OCI-LY3 (cell line): ENCODE measurements around the gene PMVK.

Source experiments
- H2AFZ ChIP-seq: fragments of 200-600, 300-600 bp; shearing (Covaris generic); 2 replicates; pipeline ENCODE4 v1.6.0; 2014; ENCODE audit warnings: antibody characterized with exemption, low read depth, low read length
- H3K27ac ChIP-seq: fragments of 200-600, 300-600 bp; sonication (generic); 2 replicates; pipeline ENCODE4 v1.5.1; 2014; ENCODE audit warnings: mild to moderate bottlenecking, low read length, moderate library complexity, mixed read lengths
- H3K27me3 ChIP-seq: fragments of 200-600, 300-600 bp; sonication (generic); 2 replicates; pipeline ENCODE4 v1.6.1; 2014; ENCODE audit warnings: low read depth, low read length, mixed read lengths
- H3K36me3 ChIP-seq: fragments of 200-600, 300-600 bp; sonication (generic); replicated peaks from 2 replicates; pipeline ENCODE3; 2014; ENCODE audit warnings: low read depth, low read length, mixed read lengths
- H3K4me1 ChIP-seq: fragments of 300-600, 200-600 bp; sonication (generic); 2 replicates; pipeline ENCODE4 v1.6.1; 2014; ENCODE audit warnings: low read length, mixed read lengths
- H3K4me2 ChIP-seq: fragments of 200-600, 300-600 bp; sonication (generic); 2 replicates; pipeline ENCODE4 v1.6.1; 2014; ENCODE audit warnings: low read length, mixed read lengths
- H3K4me3 ChIP-seq: fragments of 300-600, 200-600 bp; sonication (generic); 2 replicates; pipeline ENCODE4 v1.5.1; 2014; ENCODE audit warnings: antibody characterized with exemption, mild to moderate bottlenecking, low read length, moderate library complexity
- H3K79me2 ChIP-seq: fragments of 300-600, 200-600 bp; shearing (Covaris generic); 2 replicates; pipeline ENCODE4 v1.6.1; 2014; ENCODE audit warnings: mild to moderate bottlenecking, low read length, mixed read lengths
- H3K9ac ChIP-seq: fragments of 300-600, 200-600 bp; shearing (Covaris generic); 2 replicates; pipeline ENCODE4 v1.6.0; 2014; ENCODE audit warnings: mild to moderate bottlenecking, low read length, moderate library complexity
- H3K9me3 ChIP-seq: fragments of 200-600, 300-600 bp; shearing (Covaris generic); 2 replicates; pipeline ENCODE4 v1.6.1; 2014; ENCODE audit warnings: low read length, mixed read lengths; ENCODE audit not compliant: insufficient read depth
- H4K20me1 ChIP-seq: fragments of 200-600, 300-600 bp; sonication (generic); 2 replicates; pipeline ENCODE4 v1.6.1; 2016; ENCODE audit warnings: low read length, mixed read lengths; ENCODE audit not compliant: insufficient read depth
- EZH2phosphoT487 ChIP-seq: fragments of 200-600 bp; shearing (Covaris generic); IDR thresholded peaks from 2 replicates; pipeline ENCODE4 v1.6.1; 2018; ENCODE audit warnings: antibody characterized with exemption, mixed run types, low read depth
- TF ChIP-seq, protein P1 (sequence below): fragments of 200-600, 300-600 bp; sonication (generic); IDR thresholded peaks from 2 replicates; pipeline ENCODE4 v1.5.1; 2014; ENCODE audit warnings: antibody characterized with exemption, low read length, low read depth

Gene PMVK

DNA sequence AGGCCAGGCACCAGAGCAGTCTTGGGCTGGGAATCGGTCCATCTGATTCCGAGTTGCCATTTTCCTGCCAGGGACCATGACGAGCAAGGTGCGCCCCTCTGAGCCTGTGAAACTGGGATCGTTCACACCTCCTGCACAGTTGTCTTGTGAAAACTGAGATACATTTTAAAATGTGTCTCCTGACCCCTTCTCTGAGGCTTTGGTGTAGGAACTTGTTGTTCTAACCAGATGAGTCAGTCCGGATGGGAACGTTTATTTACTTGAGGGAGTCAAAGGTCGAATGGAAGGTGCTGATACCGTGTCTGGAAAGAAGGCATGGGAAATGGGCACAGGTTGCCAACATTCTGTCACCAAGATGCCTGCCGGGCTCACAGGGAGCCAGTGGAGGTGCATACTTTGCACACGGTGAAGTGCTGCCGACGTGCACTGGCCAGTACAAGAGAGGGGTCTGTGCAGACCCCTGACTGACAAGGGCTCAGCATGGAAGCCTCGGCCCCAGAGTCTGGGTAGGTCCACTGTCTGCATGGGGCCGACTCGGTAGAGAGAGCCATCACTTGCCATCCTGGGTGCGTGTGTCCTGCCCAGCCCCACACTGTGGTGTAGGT is 59.0 kb downstream of the PMVK start:
- TF ChIP-seq, protein P1, sequence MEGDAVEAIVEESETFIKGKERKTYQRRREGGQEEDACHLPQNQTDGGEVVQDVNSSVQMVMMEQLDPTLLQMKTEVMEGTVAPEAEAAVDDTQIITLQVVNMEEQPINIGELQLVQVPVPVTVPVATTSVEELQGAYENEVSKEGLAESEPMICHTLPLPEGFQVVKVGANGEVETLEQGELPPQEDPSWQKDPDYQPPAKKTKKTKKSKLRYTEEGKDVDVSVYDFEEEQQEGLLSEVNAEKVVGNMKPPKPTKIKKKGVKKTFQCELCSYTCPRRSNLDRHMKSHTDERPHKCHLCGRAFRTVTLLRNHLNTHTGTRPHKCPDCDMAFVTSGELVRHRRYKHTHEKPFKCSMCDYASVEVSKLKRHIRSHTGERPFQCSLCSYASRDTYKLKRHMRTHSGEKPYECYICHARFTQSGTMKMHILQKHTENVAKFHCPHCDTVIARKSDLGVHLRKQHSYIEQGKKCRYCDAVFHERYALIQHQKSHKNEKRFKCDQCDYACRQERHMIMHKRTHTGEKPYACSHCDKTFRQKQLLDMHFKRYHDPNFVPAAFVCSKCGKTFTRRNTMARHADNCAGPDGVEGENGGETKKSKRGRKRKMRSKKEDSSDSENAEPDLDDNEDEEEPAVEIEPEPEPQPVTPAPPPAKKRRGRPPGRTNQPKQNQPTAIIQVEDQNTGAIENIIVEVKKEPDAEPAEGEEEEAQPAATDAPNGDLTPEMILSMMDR: no peak
- TF ChIP-seq EZH2phosphoT487: no peak
- Histone ChIP-seq H3K4me2 (no peak overlapping the region), H4K20me1 (no peaks in the 10 kb centered on the region), H3K9me3 (no peaks in the 10 kb centered on the region), H3K36me3 (no peaks in the 10 kb centered on the region), H3K79me2 (no peaks in the 10 kb centered on the region), H2AFZ (no peak overlapping the region), H3K4me3 (no peak overlapping the region), H3K27ac (no peak overlapping the region), H3K4me1 (peaks cover 29% of the 10 kb centered on the region), H3K27me3 (no peaks in the 10 kb centered on the region), H3K9ac (no peak overlapping the region)

DNA sequence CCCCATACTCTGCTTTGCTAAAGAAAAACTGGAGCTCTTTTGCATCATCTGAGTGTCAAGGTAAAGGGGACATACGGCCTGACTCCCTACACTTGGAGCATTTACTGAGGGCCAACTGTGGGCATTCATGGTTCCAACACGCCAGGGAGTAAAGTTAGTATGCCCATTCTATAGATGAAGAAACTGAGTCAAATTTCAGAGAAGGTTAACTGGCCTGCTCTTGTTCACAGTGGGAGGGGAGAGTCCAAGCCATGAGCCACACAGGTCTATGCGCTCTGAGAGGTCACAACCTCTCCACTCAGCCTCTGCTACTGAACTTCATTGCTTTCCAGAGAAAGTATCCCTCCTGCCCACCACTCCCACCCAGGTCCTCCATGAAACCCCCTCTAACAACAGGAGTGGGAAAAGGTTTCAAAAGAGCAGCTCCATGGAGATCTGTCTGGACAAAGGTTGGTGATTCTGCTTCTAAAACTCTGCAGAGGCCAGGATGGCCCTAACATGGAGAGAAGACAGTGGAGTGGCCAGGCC is 59.6 kb downstream of the PMVK start:
- TF ChIP-seq EZH2phosphoT487: no peak
- TF ChIP-seq, protein P1: no peak
- no peaks in the 10 kb centered on the region for H3K27me3 ChIP-seq

More for the DNA sequence above, 59.6 kb downstream of the PMVK start:
- Histone ChIP-seq H3K36me3 (no peaks in the 10 kb centered on the region), H4K20me1 (no peaks in the 10 kb centered on the region), H3K4me3 (no peak overlapping the region), H2AFZ (no peak overlapping the region), H3K27ac (no peak overlapping the region), H3K4me1 (peaks cover 30% of the 10 kb centered on the region), H3K9me3 (no peaks in the 10 kb centered on the region), H3K9ac (no peak overlapping the region), H3K4me2 (no peak overlapping the region), H3K79me2 (no peaks in the 10 kb centered on the region)
